ENCODE results near the gene PKP4. TPM values are rescaled to one million over a fixed set of nuclear protein-coding genes. Genes with fewer than 3 reads are reported as not detected.

The PKP4 gene
- total and polyA plus RNA-seq, 2 of the 8 experiments (the other 6 are each of a cell fraction or from before 2014, with no cell fraction given) = 48.2 to 88.0 TPM

GRCh38 chr2:158624961-158625360 lies 168.2 kb downstream of the PKP4 start:
- Histone ChIP-seq H3K9ac (replicated peaks in 1 of 4; ENCODE audit: extremely low read depth in 1 of 4, low read depth in 3 of 4, low read length in 3 of 4) (no peak overlapping the region), H2BK20ac (ENCODE audit: low read length) (no peak overlapping the region), H4K91ac (replicated peaks; ENCODE audit: insufficient read length, low read length) (no peak overlapping the region), H3K79me2 (ENCODE audit: control insufficient read depth in 1 of 2, insufficient read depth in 2 of 2, low read length in 2 of 2) (no peaks in the 10 kb centered on the region), H3K27ac (ENCODE audit: low read depth, low read length) (no peak overlapping the region), H3K56ac (replicated peaks; ENCODE audit: insufficient read length, low read depth, low read length) (no peak overlapping the region), H3K4ac (replicated peaks; ENCODE audit: insufficient read length, low read depth, low read length) (no peak overlapping the region), H3K79me1 (ENCODE audit: low read depth, low read length) (no peaks in the 10 kb centered on the region), H3K36me3 (ENCODE audit: control insufficient read depth in 2 of 4, insufficient read depth in 4 of 4, low read length in 3 of 4) (peaks cover 2 to 43% (median 21%) of the 10 kb centered on the region in 4 experiments; a peak in 7 of 8 replicates), H3K4me3 (ENCODE audit: extremely low read depth in 1 of 4, insufficient read depth in 2 of 4, low read depth in 3 of 4, low read length in 4 of 4) (no peak overlapping the region), H3K9me3 (ENCODE audit: insufficient read depth in 2 of 2, low read depth in 1 of 2, low read length in 1 of 2) (no peaks in the 10 kb centered on the region), H3K4me2 (ENCODE audit: insufficient read depth in 1 of 2, low read depth in 2 of 2, low read length in 2 of 2) (no peak overlapping the region), H3K27me3 (replicated peaks in 1 of 4; ENCODE audit: control insufficient read depth in 3 of 4, extremely low read depth in 1 of 4, insufficient read depth in 3 of 4, low read length in 3 of 4) (no peaks in the 10 kb centered on the region), H3K23ac (ENCODE audit: insufficient read length) (no peak overlapping the region), H3K23me2 (ENCODE audit: low read depth, low read length) (no peaks in the 10 kb centered on the region), H3K4me1 (replicated peaks in 1 of 4; ENCODE audit: control insufficient read depth in 3 of 4, insufficient read depth in 4 of 4, low read length in 3 of 4) (no peaks in the 10 kb centered on the region), H2AFZ (ENCODE audit: low read length) (no peak overlapping the region), H4K20me1 (replicated peaks in 1 of 2; ENCODE audit: control insufficient read depth in 1 of 2, insufficient read depth in 2 of 2, low read length in 2 of 2) (peaks cover 0 to 3% of the 10 kb centered on the region in 2 experiments), H4K5ac (ENCODE audit: insufficient read length, low read depth, low read length) (no peak overlapping the region), H2AK5ac (ENCODE audit: low read depth, low read length) (no peak overlapping the region), H3K18ac (ENCODE audit: extremely low read depth, low read length) (no peak overlapping the region), H2BK120ac (replicated peaks; ENCODE audit: low read depth, low read length) (no peak overlapping the region), H2BK5ac (ENCODE audit: low read depth, low read length) (no peak overlapping the region), H2BK15ac (ENCODE audit: low read length) (no peak overlapping the region), H3K14ac (ENCODE audit: insufficient read length) (no peak overlapping the region), H4K8ac (ENCODE audit: extremely low read depth, insufficient read depth, low read length) (peak overlapping the region; percentile 23; the same call in 1 of the 2 replicates), H2BK12ac (ENCODE audit: low read depth, low read length) (no peak overlapping the region)
- POLR2A ChIA-PET (ENCODE audit: partially characterized antibody) = no interaction called here
- CTCF ChIA-PET (ENCODE audit: partially characterized antibody) = no interaction called here
- no peak for TF ChIP-seq TAF1 (IDR thresholded peaks at IDR 0.05; ENCODE audit: low read depth, low read length)
- TF ChIP-seq CEBPB (IDR thresholded peaks at IDR 0.05; ENCODE audit: low read depth, low read length) = no peak
- no peak for TF ChIP-seq SRF (IDR thresholded peaks at IDR 0.05; ENCODE audit: low read depth, low read length)
- TF ChIP-seq POU5F1 (IDR thresholded peaks at IDR 0.05; ENCODE audit: low read depth, low read length) = no peak
- no peak for TF ChIP-seq SP2 (IDR thresholded peaks at IDR 0.05; ENCODE audit: low read length)
- TF ChIP-seq EP300 (IDR thresholded peaks at IDR 0.05; ENCODE audit: borderline replicate concordance in 1 of 2, low read depth in 2 of 2, low read length in 2 of 2) = no peak
- TF ChIP-seq RBBP5 (IDR thresholded peaks at IDR 0.05; ENCODE audit: borderline replicate concordance, low read depth, low read length) = no peak
- TF ChIP-seq SP1 (IDR thresholded peaks at IDR 0.05; ENCODE audit: low read depth, low read length) = no peak
- no peak for TF ChIP-seq KDM4A (IDR thresholded peaks at IDR 0.05; ENCODE audit: low read depth, low read length, severe bottlenecking)
- no peak for TF ChIP-seq ATF3 (IDR thresholded peaks at IDR 0.05; ENCODE audit: insufficient read depth, low read depth, low read length)
- TF ChIP-seq MAFK (IDR thresholded peaks at IDR 0.05; ENCODE audit: low read depth, low read length) = no peak
- no peak for TF ChIP-seq SAP30 (IDR thresholded peaks at IDR 0.05; ENCODE audit: insufficient read depth, insufficient replicate concordance, low read length)
- no peak for TF ChIP-seq SIX5 (IDR thresholded peaks at IDR 0.05; ENCODE audit: low read depth, low read length)
- FAIRE-seq (no peak), DNase-seq (ENCODE audit: low read depth in 1 of 2, low spot score in 2 of 2) (no peak)
- 91% methylated on average over 19 of the region's 19 CpGs; no CpG with 5 or more reads in 1 of the 2 experiments for WGBS, 2 experiments (ENCODE audit: extremely low coverage in 1 of 2, insufficient coverage in 1 of 2, insufficient read length in 1 of 2, insufficient replicate concordance in 2 of 2, low coverage in 1 of 2, low lambda C conversion rate in 2 of 2, missing lambda C conversion rate in 1 of 2)
